Body of pancreas (tissue), 4 donors: ENCODE results near the gene TMEM43. TPM values are rescaled to one million over a fixed set of nuclear protein-coding genes. Genes with fewer than 3 reads are reported as not detected.
"Not testable (repeated sequence)": the region's sequence is repeated elsewhere in the genome, so short reads cannot be mapped to it uniquely, and the experiment has no call there.

Source experiments
- ATAC-seq: fragments of 150-250 bp; one replicate; pipeline ENCODE4 v1.9.1; 2016
- DNase-seq, 4 donors: peaks; one replicate each; pipeline ENCODE4 v3.0.0-alpha.2; 2019
- H3K27ac ChIP-seq, 4 donors: fragments of 200-600 bp; sonication (generic); 1 replicate in 3 of 4; 2 replicates in 1 of 4; pipeline versions ENCODE4 v1.5.1 to v1.6.1; 2016 to 2019; ENCODE audit warnings: mild to moderate bottlenecking in 1 of 4, mixed read lengths in 1 of 4, moderate library complexity in 1 of 4
- H3K27me3 ChIP-seq, 2 donors: fragments of 200-600 bp; sonication (generic); one replicate each; pipeline ENCODE4 v1.6.0; 2016; ENCODE audit warnings: mild to moderate bottlenecking in 1 of 2
- H3K36me3 ChIP-seq, 2 donors: fragments of 200-600 bp; sonication (generic); replicated peaks in 1 of 2; 2 replicates each; pipeline ENCODE4 v1.5.1; 2016; ENCODE audit warnings: low read depth in 2 of 2; ENCODE audit not compliant: insufficient read depth in 1 of 2
- H3K4me1 ChIP-seq: fragments of 200-600 bp; sonication (generic); one replicate; pipeline ENCODE4 v1.6.0; 2016
- H3K4me3 ChIP-seq, 2 donors: fragments of 200-600 bp; sonication (generic); 1 replicate in 1 of 2; 2 replicates in 1 of 2; pipeline ENCODE4 v1.5.1; 2016 to 2019
- H3K9me3 ChIP-seq, 3 donors: fragments of 200-600 bp; sonication (generic); 1 replicate in 2 of 3; 2 replicates in 1 of 3; pipeline ENCODE4 v1.5.1; 2016
- CTCF ChIP-seq, 7 experiments: fragments of 450-650 bp in 4 of 7; fragments of 200-600 bp in 3 of 7; sonication (generic) in 3 of 7; IDR thresholded peaks; one replicate each; pipeline ENCODE4 v1.5.1; 2016 to 2019; ENCODE audit warnings: antibody characterized with exemption in 7 of 7
- POLR2A ChIP-seq, 3 donors: fragments of 450-650 bp; IDR thresholded peaks; one replicate each; pipeline ENCODE4 v1.6.1; 2016; ENCODE audit warnings: antibody characterized with exemption in 3 of 3, mild to moderate bottlenecking in 2 of 3
- WGBS, 2 donors: methylation state at CpG; one replicate each; pipeline ENCODE4 v1.1.5; 2017; 5-methylcytosine and 5-hydroxymethylcytosine counted together
- intact Hi-C: fragments of 100-400 bp; cut with DNase I; formaldehyde crosslinking; loops from one replicate; pipeline ENCODE4 v1.15.1; 2023
- total RNA-seq, 2 donors: library from RNA; depleted of rRNA; stranded (reverse); fragments of >200 nt; gene quantifications; one replicate each; pipeline ENCODE4 v1.1.0, GENCODE V29; 2016

The TMEM43 gene
- total RNA-seq, 2 donors from 2014 or later = 21.8 to 38.4 TPM

- no peak for DNase-seq
- WGBS, 2 donors = 88 to 91% methylated on average over 2 of the region's 2 CpGs
- intact Hi-C loops = loop anchor here (10.0 kb wide), 1 partner anchor 225 kb away; no protein-coding TSS in a partner anchor
- Histone ChIP-seq H3K27ac (peak overlapping the region in 3 of 4 donors; percentile 59 to 75 (median 64)), H3K9me3 (no peaks in the 10 kb centered on the region), H3K4me3 (no peak overlapping the region), H3K36me3 (peaks cover 0 to 7% of the 10 kb centered on the region in 2 donors), H3K4me1 (peaks cover 41% of the 10 kb centered on the region), H3K27me3 (no peaks in the 10 kb centered on the region)
- TF ChIP-seq CTCF (IDR thresholded peaks at IDR 0.05) = no peak
- no peak for TF ChIP-seq POLR2A (IDR thresholded peaks at IDR 0.05)
- ATAC-seq = no peak
Observed at GRCh38 chr3:14119651-14120050, 5.2 kb upstream of the TMEM43 start.

- 94% methylated on average over 11 of the region's 11 CpGs for WGBS, 2 donors
- Histone ChIP-seq H3K9me3 (no peaks in the 10 kb centered on the region), H3K27me3 (no peaks in the 10 kb centered on the region), H3K27ac (peak overlapping the region in 2 of 4 donors; percentile 59 to 75), H3K4me1 (peaks cover 35% of the 10 kb centered on the region), H3K4me3 (no peak overlapping the region), H3K36me3 (peaks cover 0 to 5% of the 10 kb centered on the region in 2 donors)
- no peak for TF ChIP-seq CTCF (IDR thresholded peaks at IDR 0.05)
- TF ChIP-seq POLR2A (IDR thresholded peaks at IDR 0.05) = no peak
- DNase-seq (no peak), ATAC-seq (no peak)
- intact Hi-C loops = loop anchor here (10.0 kb wide), 1 partner anchor 226 kb away; no protein-coding TSS in a partner anchor
Observed at GRCh38 chr3:14120111-14120920, 4.5 kb upstream of the TMEM43 start.

GRCh38 chr3:14120921-14121448 is 3.9 kb upstream of the TMEM43 start:
- DNase-seq, H3K27me3 ChIP-seq, H3K36me3 ChIP-seq, H3K4me3 ChIP-seq, H3K27ac ChIP-seq, H3K9me3 ChIP-seq, ATAC-seq: not testable (repeated sequence)
- 94 to 100% methylated on average over 2 of the region's 2 CpGs for WGBS, 2 donors
- intact Hi-C loops = loop anchor here (10.0 kb wide), 1 partner anchor 226 kb away; no protein-coding TSS in a partner anchor
- peaks cover 40% of the 10 kb centered on the region for H3K4me1 ChIP-seq

- TF ChIP-seq POLR2A (IDR thresholded peaks at IDR 0.05) (no peak), CTCF (IDR thresholded peaks at IDR 0.05) (no peak)
- intact Hi-C loops = loop anchor here (10.0 kb wide), 1 partner anchor 227 kb away; no protein-coding TSS in a partner anchor
- Histone ChIP-seq H3K27me3 (no peaks in the 10 kb centered on the region), H3K4me3 (no peak overlapping the region), H3K27ac (no peak overlapping the region), H3K36me3 (no peaks in the 10 kb centered on the region), H3K9me3 (no peaks in the 10 kb centered on the region), H3K4me1 (peaks cover 49% of the 10 kb centered on the region)
- ATAC-seq (no peak), DNase-seq (no peak)
- 89 to 91% methylated on average over 5 of the region's 5 CpGs for WGBS, 2 donors
Observed at GRCh38 chr3:14121859-14122258, 3.0 kb upstream of the TMEM43 start.

- 82 to 94% methylated on average over 3 of the region's 3 CpGs for WGBS, 2 donors
- ATAC-seq = no peak
Observed at GRCh38 chr3:14122301-14122700, 2.6 kb upstream of the TMEM43 start.

More at GRCh38 chr3:14122301-14122700, 2.6 kb upstream of the TMEM43 start:
- no peak overlapping the region for H3K27ac ChIP-seq
- H3K27me3 ChIP-seq = no peaks in the 10 kb centered on the region
- no peak overlapping the region for H3K4me3 ChIP-seq
- no peaks in the 10 kb centered on the region for H3K9me3 ChIP-seq
- peaks cover 53% of the 10 kb centered on the region for H3K4me1 ChIP-seq
- TF ChIP-seq POLR2A (IDR thresholded peaks at IDR 0.05) = no peak
- intact Hi-C loops = loop anchor here (10.0 kb wide), 1 partner anchor 228 kb away; no protein-coding TSS in a partner anchor
- H3K36me3 ChIP-seq = no peaks in the 10 kb centered on the region
- no peak for DNase-seq
